ENCODE data around the gene PTPN13. TPM values are rescaled to one million over a fixed set of nuclear protein-coding genes. Genes with fewer than 3 reads are reported as not detected.

Gene PTPN13
- total and polyA plus RNA-seq, 2 donors from 2014 or later, result 10.2 to 62.3 TPM

DNA sequence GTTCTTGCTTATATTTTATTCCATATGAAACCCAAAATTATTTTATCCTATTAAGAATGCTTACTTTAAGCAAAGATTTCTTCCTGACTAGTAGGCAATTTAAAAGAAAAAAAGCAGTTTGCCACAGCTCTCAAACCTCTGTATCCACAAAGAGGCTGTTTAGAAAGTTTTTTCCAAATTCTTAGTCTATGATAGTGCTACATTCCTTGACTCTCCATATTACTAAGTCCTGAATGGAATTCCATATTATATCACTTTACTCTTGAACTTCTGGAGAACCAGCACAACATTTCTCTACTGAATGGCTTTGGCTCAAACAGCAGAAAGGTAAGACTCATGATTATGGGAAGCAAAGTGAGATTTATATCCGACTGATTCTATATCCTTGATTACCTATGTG lies 246.7 kb downstream of the PTPN13 start:
- Histone ChIP-seq H3K27me3 (ENCODE audit: control insufficient read depth, insufficient read depth, low read length) (no peaks in the 10 kb centered on the region), H3K27ac (ENCODE audit: low read depth in 2 of 2, low read length in 2 of 2) (no peak overlapping the region), H3K4me3 (ENCODE audit: low read length in 3 of 3) (no peak overlapping the region), H3K9me3 (ENCODE audit: control insufficient read depth in 2 of 3, insufficient read depth in 1 of 3, low read length in 3 of 3) (no peaks in the 10 kb centered on the region), H3K36me3 (ENCODE audit: control insufficient read depth in 2 of 3, insufficient read depth in 3 of 3, low read length in 3 of 3) (no peaks in the 10 kb centered on the region), H3K9ac (ENCODE audit: low read length in 3 of 3) (no peak overlapping the region), H3K4me1 (ENCODE audit: control insufficient read depth in 2 of 3, insufficient read depth in 2 of 3, low read depth in 1 of 3, low read length in 3 of 3) (no peaks in the 10 kb centered on the region)
- DNase-seq, result no peak
- TF ChIP-seq, protein P1, sequence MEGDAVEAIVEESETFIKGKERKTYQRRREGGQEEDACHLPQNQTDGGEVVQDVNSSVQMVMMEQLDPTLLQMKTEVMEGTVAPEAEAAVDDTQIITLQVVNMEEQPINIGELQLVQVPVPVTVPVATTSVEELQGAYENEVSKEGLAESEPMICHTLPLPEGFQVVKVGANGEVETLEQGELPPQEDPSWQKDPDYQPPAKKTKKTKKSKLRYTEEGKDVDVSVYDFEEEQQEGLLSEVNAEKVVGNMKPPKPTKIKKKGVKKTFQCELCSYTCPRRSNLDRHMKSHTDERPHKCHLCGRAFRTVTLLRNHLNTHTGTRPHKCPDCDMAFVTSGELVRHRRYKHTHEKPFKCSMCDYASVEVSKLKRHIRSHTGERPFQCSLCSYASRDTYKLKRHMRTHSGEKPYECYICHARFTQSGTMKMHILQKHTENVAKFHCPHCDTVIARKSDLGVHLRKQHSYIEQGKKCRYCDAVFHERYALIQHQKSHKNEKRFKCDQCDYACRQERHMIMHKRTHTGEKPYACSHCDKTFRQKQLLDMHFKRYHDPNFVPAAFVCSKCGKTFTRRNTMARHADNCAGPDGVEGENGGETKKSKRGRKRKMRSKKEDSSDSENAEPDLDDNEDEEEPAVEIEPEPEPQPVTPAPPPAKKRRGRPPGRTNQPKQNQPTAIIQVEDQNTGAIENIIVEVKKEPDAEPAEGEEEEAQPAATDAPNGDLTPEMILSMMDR (IDR thresholded peaks at IDR 0.05; ENCODE audit: borderline replicate concordance, extremely low read depth, insufficient read depth), result no peak
- intact Hi-C loops (cut with DNase I), result no loop called here
- no peak for FAIRE-seq

- H3K4me1 ChIP-seq (ENCODE audit: control insufficient read depth in 2 of 3, insufficient read depth in 2 of 3, low read depth in 1 of 3, low read length in 3 of 3), result no peaks in the 10 kb centered on the region
- H3K27ac ChIP-seq (ENCODE audit: low read depth in 2 of 2, low read length in 2 of 2), result no peak overlapping the region
- intact Hi-C loops (cut with DNase I), result no loop called here
- no peak overlapping the region for H3K9ac ChIP-seq (ENCODE audit: low read length in 3 of 3)
- H3K36me3 ChIP-seq (ENCODE audit: control insufficient read depth in 2 of 3, insufficient read depth in 3 of 3, low read length in 3 of 3), result no peaks in the 10 kb centered on the region
- DNase-seq (no peak), FAIRE-seq (no peak)
- H3K9me3 ChIP-seq (ENCODE audit: control insufficient read depth in 2 of 3, insufficient read depth in 1 of 3, low read length in 3 of 3), result no peaks in the 10 kb centered on the region
- TF ChIP-seq, protein P1 (IDR thresholded peaks at IDR 0.05; ENCODE audit: borderline replicate concordance, extremely low read depth, insufficient read depth), result no peak
- no peak overlapping the region for H3K4me3 ChIP-seq (ENCODE audit: low read length in 3 of 3)
- no peaks in the 10 kb centered on the region for H3K27me3 ChIP-seq (ENCODE audit: control insufficient read depth, insufficient read depth, low read length)
Observed at GRCh38 chr4:86841309-86841708, 247.2 kb downstream of the PTPN13 start.

GRCh38 chr4:86845593-86845992 lies 251.5 kb downstream of the PTPN13 start:
- Histone ChIP-seq H3K9ac (ENCODE audit: low read length in 3 of 3) (no peak overlapping the region), H3K4me3 (ENCODE audit: low read length in 3 of 3) (no peak overlapping the region), H3K27me3 (ENCODE audit: control insufficient read depth, insufficient read depth, low read length) (no peaks in the 10 kb centered on the region), H3K4me1 (ENCODE audit: control insufficient read depth in 2 of 3, insufficient read depth in 2 of 3, low read depth in 1 of 3, low read length in 3 of 3) (peaks cover 0 to 2% (median 0%) of the 10 kb centered on the region in 3 donors), H3K27ac (ENCODE audit: low read depth in 2 of 2, low read length in 2 of 2) (no peak overlapping the region), H3K9me3 (ENCODE audit: control insufficient read depth in 2 of 3, insufficient read depth in 1 of 3, low read length in 3 of 3) (no peaks in the 10 kb centered on the region), H3K36me3 (ENCODE audit: control insufficient read depth in 2 of 3, insufficient read depth in 3 of 3, low read length in 3 of 3) (no peaks in the 10 kb centered on the region)
- FAIRE-seq (no peak), DNase-seq (peak in 1 of 5 donors; percentile 10)
- intact Hi-C loops (cut with DNase I), result no loop called here
- TF ChIP-seq, protein P1 (IDR thresholded peaks at IDR 0.05; ENCODE audit: borderline replicate concordance, extremely low read depth, insufficient read depth), result no peak

GRCh38 chr4:86846921-86847320 lies 252.8 kb downstream of the PTPN13 start:
- Histone ChIP-seq H3K9ac (ENCODE audit: low read length in 3 of 3) (no peak overlapping the region), H3K36me3 (ENCODE audit: control insufficient read depth in 2 of 3, insufficient read depth in 3 of 3, low read length in 3 of 3) (no peaks in the 10 kb centered on the region), H3K4me3 (ENCODE audit: low read length in 3 of 3) (no peak overlapping the region), H3K27ac (ENCODE audit: low read depth in 2 of 2, low read length in 2 of 2) (no peak overlapping the region), H3K27me3 (ENCODE audit: control insufficient read depth, insufficient read depth, low read length) (no peaks in the 10 kb centered on the region), H3K4me1 (ENCODE audit: control insufficient read depth in 2 of 3, insufficient read depth in 2 of 3, low read depth in 1 of 3, low read length in 3 of 3) (peaks cover 0 to 2% (median 0%) of the 10 kb centered on the region in 3 donors), H3K9me3 (ENCODE audit: control insufficient read depth in 2 of 3, insufficient read depth in 1 of 3, low read length in 3 of 3) (no peaks in the 10 kb centered on the region)
- FAIRE-seq (no peak), DNase-seq (no peak)
- TF ChIP-seq, protein P1 (IDR thresholded peaks at IDR 0.05; ENCODE audit: borderline replicate concordance, extremely low read depth, insufficient read depth), result no peak
- intact Hi-C loops (cut with DNase I), result no loop called here

Data from kidney (tissue), 14 donors.